HCT116 (cell line): ENCODE data around the gene HOXD9. TPM values are rescaled to one million over a fixed set of nuclear protein-coding genes. Genes with fewer than 3 reads are reported as not detected.

Source experiments
- ATAC-seq: fragments of 200-7000 bp; cut with Tn5 transposase; 2 replicates; pipeline ENCODE4 v1.9.1; 2020; ENCODE audit warnings: mild to moderate bottlenecking, moderate library complexity
- BruUV-seq: library from RNA; stranded (reverse); fragments of 400-500 nt; replicated peaks from 2 replicates; lab custom pipeline; 2021; lab: Mats Ljungman, UMichigan
- CTCF ChIA-PET: fragments of 300-600 bp; sonication (Branson Sonifier 250); formaldehyde crosslinking; loops from one replicate; lab custom pipeline; 2021; ENCODE audit warnings: antibody characterized with exemption; lab: Charles Lee
- POLR2A ChIA-PET: fragments of 300-600, 350-600 bp; sonication (Branson Sonifier 250); formaldehyde crosslinking; loops from one replicate; lab custom pipeline; 2021; ENCODE audit warnings: antibody characterized with exemption; lab: Charles Lee
- RAD21 ChIA-PET, 2 experiments: fragments of 300-600 bp; sonication (Branson Sonifier 250); formaldehyde crosslinking; loops; one replicate each; lab custom pipeline; 2023; ENCODE audit warnings: low total read pairs in 2 of 2; ENCODE audit not compliant: uncharacterized antibody in 2 of 2, unreplicated experiment in 2 of 2, low non-redundant PET in 1 of 2; lab: Charles Lee
- DNase-seq: peaks from one replicate; pipeline ENCODE4 v3.0.0-alpha.2; 2010; ENCODE audit warnings: low read depth, low spot score
- H2AFZ ChIP-seq: fragments of 200-600 bp; shearing (Covaris generic), sonication (generic); 2 replicates; pipeline ENCODE4 v1.6.1; 2017; ENCODE audit warnings: low read depth, mixed run types, mixed read lengths, antibody characterized with exemption, low read length; ENCODE audit not compliant: poor library complexity, severe bottlenecking
- H3K27ac ChIP-seq: 2 replicates; pipeline ENCODE4 v1.5.1; 2012; ENCODE audit warnings: low read depth, low read length
- H3K27me3 ChIP-seq: fragments of 200-600 bp; sonication (generic); 2 replicates; pipeline ENCODE4 v1.6.1; 2016; ENCODE audit warnings: mixed run types, low read length, mixed read lengths; ENCODE audit not compliant: insufficient read depth
- H3K36me3 ChIP-seq, 2 experiments: fragments of 200-500 bp in 1 of 2; fragments of 200-600 bp in 1 of 2; sonication (Bioruptor generic) in 1 of 2; sonication (generic) in 1 of 2; 2 replicates each; pipeline versions ENCODE4 v1.5.1 to v1.6.1; 2014 to 2016; ENCODE audit warnings: low read length in 2 of 2, inconsistent platforms in 1 of 2, mixed read lengths in 1 of 2, mixed run types in 1 of 2; ENCODE audit not compliant: insufficient read depth in 2 of 2, control insufficient read depth in 1 of 2
- H3K4me1 ChIP-seq, 2 experiments: fragments of 200-600 bp in 1 of 2; sonication (generic) in 1 of 2; 2 replicates each; pipeline versions ENCODE4 v1.5.1 to v1.6.1; 2012 to 2017; ENCODE audit warnings: low read length in 2 of 2, inconsistent platforms in 1 of 2, mild to moderate bottlenecking in 1 of 2, mixed read lengths in 1 of 2, mixed run types in 1 of 2, moderate library complexity in 1 of 2; ENCODE audit not compliant: insufficient read depth in 2 of 2, control insufficient read depth in 1 of 2
- H3K4me2 ChIP-seq: fragments of 200-600 bp; sonication (generic); 2 replicates; pipeline ENCODE4 v1.6.1; 2017; ENCODE audit warnings: mixed run types, low read length, mixed read lengths
- H3K4me3 ChIP-seq, 2 experiments: fragments of 200-600 bp in 1 of 2; sonication (generic) in 1 of 2; replicated peaks in 1 of 2; 2 replicates each; pipeline ENCODE4 v1.5.1; 2011 to 2016; ENCODE audit warnings: low read length in 2 of 2, control low read depth in 1 of 2, low read depth in 1 of 2, mild to moderate bottlenecking in 1 of 2, mixed read lengths in 1 of 2, mixed run types in 1 of 2
- H3K79me2 ChIP-seq: fragments of 200-600 bp; sonication (generic); 2 replicates; pipeline ENCODE4 v1.6.1; 2017; ENCODE audit warnings: mild to moderate bottlenecking, mixed run types, low read length, moderate library complexity, mixed read lengths; ENCODE audit not compliant: insufficient read depth
- H3K9ac ChIP-seq: fragments of 200-600 bp; sonication (generic); 2 replicates; pipeline ENCODE4 v1.6.1; 2016; ENCODE audit warnings: low read length, mixed read lengths
- H3K9me2 ChIP-seq: fragments of 200-600 bp; sonication (generic), shearing (Covaris generic); 2 replicates; pipeline ENCODE4 v1.6.1; 2017; ENCODE audit warnings: mixed run types, mild to moderate bottlenecking, moderate library complexity; ENCODE audit not compliant: insufficient read depth
- H3K9me3 ChIP-seq, 2 experiments: fragments of 200-500 bp in 1 of 2; fragments of 200-600 bp in 1 of 2; sonication (Bioruptor generic) in 1 of 2; sonication (generic) in 1 of 2; 2 replicates each; pipeline ENCODE4 v1.6.1; 2014 to 2017; ENCODE audit warnings: low read length in 2 of 2, mixed read lengths in 2 of 2, inconsistent platforms in 1 of 2, low read depth in 1 of 2, mild to moderate bottlenecking in 1 of 2, mixed run types in 1 of 2, moderate library complexity in 1 of 2; ENCODE audit not compliant: control insufficient read depth in 1 of 2, insufficient read depth in 1 of 2
- H4K20me1 ChIP-seq: fragments of 200-600 bp; sonication (generic), shearing (Covaris generic); 2 replicates; pipeline ENCODE4 v1.6.1; 2017; ENCODE audit warnings: mixed run types, mild to moderate bottlenecking, moderate library complexity; ENCODE audit not compliant: insufficient read depth
- EZH2phosphoT487 ChIP-seq: fragments of 200-600 bp; IDR thresholded peaks from 2 replicates; pipeline ENCODE4 v1.6.1; 2018; ENCODE audit warnings: antibody characterized with exemption, borderline replicate concordance
- FOSL1 ChIP-seq: IDR thresholded peaks from 2 replicates; pipeline ENCODE4 v1.6.1; 2012; ENCODE audit warnings: low read depth
- JUND ChIP-seq: IDR thresholded peaks from 2 replicates; pipeline ENCODE4 v1.6.1; 2012
- REST ChIP-seq: IDR thresholded peaks from 2 replicates; pipeline ENCODE4 v1.6.1; 2012; ENCODE audit warnings: low read depth
- intact Hi-C: fragments of 100-400 bp; cut with micrococcal nuclease; formaldehyde crosslinking; loops from 2 replicates; pipeline ENCODE4 v1.10.0; 2022
- total RNA-seq: library from RNA; stranded (reverse); gene quantifications from one replicate; pipeline ENCODE4 v1.2.1, GENCODE V29; 2021; ENCODE audit not compliant: unreplicated experiment

The HOXD9 gene
- total RNA-seq, 1 experiment from 2014 or later = not detected

- POLR2A ChIA-PET = no interaction called here
- no peaks in the 10 kb centered on the region for H3K9me3 ChIP-seq
- peak overlapping the region; percentile 96 for H2AFZ ChIP-seq
- H3K79me2 ChIP-seq = no peaks in the 10 kb centered on the region
- no peak for TF ChIP-seq JUND
- no peak for TF ChIP-seq REST
- TF ChIP-seq EZH2phosphoT487 = no peak
- TF ChIP-seq FOSL1 = no peak
- TF ChIP-seq, all 23 proteins: peak for 0
- H4K20me1 ChIP-seq = no peaks in the 10 kb centered on the region
- peak overlapping the region; percentile 84 for H3K4me2 ChIP-seq
- no peaks in the 10 kb centered on the region for H3K9me2 ChIP-seq
- no peak for DNase-seq
- H3K36me3 ChIP-seq = no peaks in the 10 kb centered on the region
- peak overlapping the region; percentile 32 for H3K9ac ChIP-seq
- ATAC-seq = no peak
- ChIA-PET RAD21 (no interaction called here), CTCF (interaction anchor here (0.6 to 3.7 kb wide), 9 partner anchors 9 to 523 kb away, joined by 3 to 19 read pairs (median 4); no protein-coding TSS in a partner anchor)
- peak overlapping the region; percentile 40 to 58 for H3K4me3 ChIP-seq
- intact Hi-C loops = no loop called here
- BruUV-seq = TSS peak; percentile 74
- H3K4me1 ChIP-seq = peaks cover 9 to 24% of the 10 kb centered on the region in 2 experiments; a peak in 3 of 4 replicates
- no peaks in the 10 kb centered on the region for H3K27me3 ChIP-seq
- no peak overlapping the region for H3K27ac ChIP-seq
Measured at GRCh38 chr2:176130957-176131847, 8.7 kb downstream of the HOXD9 start.
